A673 (cell line): ENCODE data around the gene STX1A. TPM values are rescaled to one million over a fixed set of nuclear protein-coding genes. Genes with fewer than 3 reads are reported as not detected.
"Not testable (repeated sequence)": the region's sequence is repeated elsewhere in the genome, so short reads cannot be mapped to it uniquely, and the experiment has no call there.

Source experiments
- BruUV-seq: library from RNA; stranded (reverse); fragments of 400-500 nt; replicated peaks from 2 replicates; lab custom pipeline; 2021; lab: Mats Ljungman, UMichigan
- CTCF ChIA-PET: fragments of 300-600 bp; sonication (Branson Sonifier 250); formaldehyde crosslinking; loops from one replicate; lab custom pipeline; 2022; ENCODE audit warnings: antibody characterized with exemption; lab: Charles Lee
- POLR2A ChIA-PET: fragments of 300-600 bp; sonication (Branson Sonifier 250); formaldehyde crosslinking; loops from one replicate; lab custom pipeline; 2022; ENCODE audit warnings: antibody characterized with exemption; ENCODE audit not compliant: low non-redundant PET; lab: Charles Lee
- DNase-seq: peaks from one replicate; pipeline ENCODE4 v3.0.0-alpha.2; 2015; ENCODE audit warnings: low spot score
- H3K27ac ChIP-seq: fragments of 200-600 bp; sonication (generic); 2 replicates; pipeline ENCODE4 v1.5.1; 2016; ENCODE audit warnings: mixed run types, low read depth, mild to moderate bottlenecking, mixed read lengths, antibody characterized with exemption, low read length; ENCODE audit not compliant: poor library complexity, severe bottlenecking
- H3K27me3 ChIP-seq: fragments of 200-600 bp; sonication (generic); replicated peaks from 2 replicates; pipeline ENCODE4 v1.6.1; 2017; ENCODE audit warnings: mixed run types, low read depth, mild to moderate bottlenecking, mixed read lengths, antibody characterized with exemption, low read length; ENCODE audit not compliant: insufficient read depth, poor library complexity
- H3K36me3 ChIP-seq: fragments of 200-600 bp; sonication (generic); 2 replicates; pipeline ENCODE4 v1.6.1; 2016; ENCODE audit warnings: mixed run types, mild to moderate bottlenecking, mixed read lengths, antibody characterized with exemption, low read length; ENCODE audit not compliant: insufficient read depth, poor library complexity, severe bottlenecking
- H3K4me1 ChIP-seq: fragments of 200-600 bp; sonication (generic); 2 replicates; pipeline ENCODE4 v1.6.1; 2017; ENCODE audit warnings: mixed run types, mild to moderate bottlenecking, mixed read lengths, antibody characterized with exemption, low read length; ENCODE audit not compliant: insufficient read depth, poor library complexity, severe bottlenecking
- H3K4me3 ChIP-seq: fragments of 200-600 bp; sonication (generic); 2 replicates; pipeline ENCODE4 v1.5.1; 2016; ENCODE audit warnings: low read depth, mixed run types, mild to moderate bottlenecking, mixed read lengths, low read length; ENCODE audit not compliant: poor library complexity, severe bottlenecking
- H3K9me3 ChIP-seq: fragments of 200-600 bp; sonication (generic); 2 replicates; pipeline ENCODE4 v1.6.1; 2016; ENCODE audit warnings: mixed run types, low read depth, mild to moderate bottlenecking, mixed read lengths, antibody characterized with exemption, low read length; ENCODE audit not compliant: poor library complexity, severe bottlenecking
- EZH2 ChIP-seq: fragments of 200-600 bp; sonication (generic); IDR thresholded peaks from 2 replicates; pipeline ENCODE4 v1.6.1; 2017; ENCODE audit warnings: borderline replicate concordance, low read depth, mild to moderate bottlenecking, mixed read lengths, antibody characterized with exemption, low read length; ENCODE audit not compliant: poor library complexity, severe bottlenecking
- intact Hi-C: fragments of 100-400 bp; cut with micrococcal nuclease; formaldehyde crosslinking; loops from one replicate; pipeline ENCODE4 v1.10.0; 2022; ENCODE audit not compliant: unreplicated experiment
- total RNA-seq: library from RNA; stranded (reverse); gene quantifications from 2 replicates; pipeline ENCODE4 v1.2.3, GENCODE V29; 2021
- TF ChIP-seq, protein P1 (sequence below): fragments of 300-800, 200-600 bp; sonication (generic); conservative IDR thresholded peaks from 2 replicates; pipeline ENCODE4 v1.5.1; 2017; ENCODE audit warnings: low read depth, mild to moderate bottlenecking, antibody characterized with exemption, low read length, moderate library complexity, mixed read lengths

STX1A gene
- total RNA-seq, 1 experiment from 2014 or later, result 47.1 TPM

- TF ChIP-seq, protein P1, sequence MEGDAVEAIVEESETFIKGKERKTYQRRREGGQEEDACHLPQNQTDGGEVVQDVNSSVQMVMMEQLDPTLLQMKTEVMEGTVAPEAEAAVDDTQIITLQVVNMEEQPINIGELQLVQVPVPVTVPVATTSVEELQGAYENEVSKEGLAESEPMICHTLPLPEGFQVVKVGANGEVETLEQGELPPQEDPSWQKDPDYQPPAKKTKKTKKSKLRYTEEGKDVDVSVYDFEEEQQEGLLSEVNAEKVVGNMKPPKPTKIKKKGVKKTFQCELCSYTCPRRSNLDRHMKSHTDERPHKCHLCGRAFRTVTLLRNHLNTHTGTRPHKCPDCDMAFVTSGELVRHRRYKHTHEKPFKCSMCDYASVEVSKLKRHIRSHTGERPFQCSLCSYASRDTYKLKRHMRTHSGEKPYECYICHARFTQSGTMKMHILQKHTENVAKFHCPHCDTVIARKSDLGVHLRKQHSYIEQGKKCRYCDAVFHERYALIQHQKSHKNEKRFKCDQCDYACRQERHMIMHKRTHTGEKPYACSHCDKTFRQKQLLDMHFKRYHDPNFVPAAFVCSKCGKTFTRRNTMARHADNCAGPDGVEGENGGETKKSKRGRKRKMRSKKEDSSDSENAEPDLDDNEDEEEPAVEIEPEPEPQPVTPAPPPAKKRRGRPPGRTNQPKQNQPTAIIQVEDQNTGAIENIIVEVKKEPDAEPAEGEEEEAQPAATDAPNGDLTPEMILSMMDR, result no peak
- no peak for TF ChIP-seq EZH2
- ChIA-PET POLR2A (no interaction called here), CTCF (interaction anchor here (0.5 kb wide), 1 partner anchor 16 kb away, joined by 5 read pairs; no protein-coding TSS in a partner anchor)
- Histone ChIP-seq H3K27me3 (no peaks in the 10 kb centered on the region), H3K27ac (peak overlapping the region; percentile 77), H3K4me1 (peaks cover 40% of the 10 kb centered on the region), H3K36me3 (no peaks in the 10 kb centered on the region), H3K9me3 (no peaks in the 10 kb centered on the region), H3K4me3 (peak overlapping the region; percentile 99)
- DNase-seq, result no peak
- BruUV-seq, result no TSS peak
- intact Hi-C loops, result loop anchor here (5.0 kb wide), 1 partner anchor 50 kb away; the partner anchor contains the start of gene VPS37D
Observed at GRCh38 chr7:73717025-73717807, 2.3 kb downstream of the STX1A start.

- Histone ChIP-seq H3K27me3 (no peaks in the 10 kb centered on the region), H3K4me1 (peaks cover 48% of the 10 kb centered on the region), H3K4me3 (no peak overlapping the region), H3K9me3 (no peaks in the 10 kb centered on the region), H3K27ac (peak overlapping the region; percentile 74), H3K36me3 (no peaks in the 10 kb centered on the region)
- intact Hi-C loops, result loop anchor here (5.0 kb wide), 1 partner anchor 49 kb away; the partner anchor contains the start of gene VPS37D
- ChIA-PET CTCF (interaction anchor here (0.5 to 0.9 kb wide), 2 partner anchors 12 to 17 kb away, joined by 5 to 7 read pairs; no protein-coding TSS in a partner anchor), POLR2A (no interaction called here)
- BruUV-seq, result no TSS peak
- TF ChIP-seq EZH2, result no peak
- TF ChIP-seq, protein P1, result no peak
- DNase-seq, result no peak
Observed at GRCh38 chr7:73716318-73716890, 3.1 kb downstream of the STX1A start.

- CTCF ChIA-PET, result interaction anchor here (0.9 kb wide), 1 partner anchor 11 kb away, joined by 7 read pairs; no protein-coding TSS in a partner anchor
- no peak overlapping the region for H3K4me3 ChIP-seq
Observed at GRCh38 chr7:73715648-73716317, 3.7 kb downstream of the STX1A start.

GRCh38 chr7:73713319-73713718 is 6.2 kb downstream of the STX1A start:
- H3K9me3 ChIP-seq, H3K27ac ChIP-seq, H3K27me3 ChIP-seq, H3K36me3 ChIP-seq, H3K4me3 ChIP-seq, CTCF ChIA-PET, DNase-seq, BruUV-seq, intact Hi-C loops, POLR2A ChIA-PET: not testable (repeated sequence)
- H3K4me1 ChIP-seq, result peaks cover 54% of the 10 kb centered on the region

More at GRCh38 chr7:73715648-73716317, 3.7 kb downstream of the STX1A start:
- POLR2A ChIA-PET, result no interaction called here
- peak overlapping the region; percentile 74 for H3K27ac ChIP-seq
- H3K36me3 ChIP-seq, result no peaks in the 10 kb centered on the region
- no peaks in the 10 kb centered on the region for H3K9me3 ChIP-seq
- no peaks in the 10 kb centered on the region for H3K27me3 ChIP-seq
- peaks cover 54% of the 10 kb centered on the region for H3K4me1 ChIP-seq
- intact Hi-C loops, result loop anchor here (5.0 kb wide), 1 partner anchor 48 kb away; the partner anchor contains the start of gene VPS37D
- peak; percentile 70 for DNase-seq
- BruUV-seq, result no TSS peak
- TF ChIP-seq EZH2, result no peak
- TF ChIP-seq, protein P1, result no peak
